Fibroblast of lung (primary cell): ENCODE results near the gene METTL1.

Experiments
- EZH2 ChIP-seq: IDR thresholded peaks from 2 replicates; pipeline ENCODE4 v1.5.1; 2012; ENCODE audit warnings: low read length, control low read depth, mild to moderate bottlenecking; ENCODE audit errors: missing control alignments
- TF ChIP-seq, protein P1 (sequence below), 2 donors: IDR thresholded peaks in 1 of 2; conservative IDR thresholded peaks in 1 of 2; 1 replicate in 1 of 2; 2 replicates in 1 of 2; pipeline ENCODE4 v1.5.1; 2011 to 2012; ENCODE audit warnings: low read length in 2 of 2, control low read depth in 1 of 2, inconsistent platforms in 1 of 2, low read depth in 1 of 2, mild to moderate bottlenecking in 1 of 2

DNA sequence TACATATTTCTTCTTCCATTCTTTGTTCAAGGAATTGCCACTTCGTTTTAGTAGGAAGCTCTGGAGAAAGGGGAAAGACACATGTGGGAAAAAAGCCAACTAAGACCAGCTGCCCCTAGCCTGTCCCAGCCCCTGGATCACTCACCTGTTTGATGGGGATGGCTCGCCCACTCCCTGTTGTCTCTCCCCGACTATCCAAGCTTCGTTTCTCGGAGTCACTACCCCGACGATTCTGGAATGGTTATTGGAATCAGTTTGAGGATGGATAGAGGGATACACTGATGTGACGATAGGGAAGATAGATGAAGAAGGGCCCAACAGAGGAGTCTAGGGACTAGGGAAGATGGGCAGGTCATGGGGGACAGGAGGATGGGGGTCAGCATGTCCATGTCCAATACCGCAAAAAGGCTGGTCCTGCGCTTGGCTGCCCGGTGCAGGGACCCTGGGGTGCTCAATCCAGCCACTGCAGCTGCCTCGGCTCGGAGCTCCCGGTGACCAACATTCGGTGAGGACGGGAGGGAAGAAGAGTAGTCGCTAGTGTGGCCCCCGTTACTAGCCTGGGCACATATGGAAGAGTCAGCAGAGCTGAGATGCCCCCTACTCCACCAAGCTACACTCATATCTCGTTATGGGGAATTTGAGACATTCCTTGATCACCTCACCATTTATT is 40.4 kb downstream of the METTL1 start:
- TF ChIP-seq, protein P1, sequence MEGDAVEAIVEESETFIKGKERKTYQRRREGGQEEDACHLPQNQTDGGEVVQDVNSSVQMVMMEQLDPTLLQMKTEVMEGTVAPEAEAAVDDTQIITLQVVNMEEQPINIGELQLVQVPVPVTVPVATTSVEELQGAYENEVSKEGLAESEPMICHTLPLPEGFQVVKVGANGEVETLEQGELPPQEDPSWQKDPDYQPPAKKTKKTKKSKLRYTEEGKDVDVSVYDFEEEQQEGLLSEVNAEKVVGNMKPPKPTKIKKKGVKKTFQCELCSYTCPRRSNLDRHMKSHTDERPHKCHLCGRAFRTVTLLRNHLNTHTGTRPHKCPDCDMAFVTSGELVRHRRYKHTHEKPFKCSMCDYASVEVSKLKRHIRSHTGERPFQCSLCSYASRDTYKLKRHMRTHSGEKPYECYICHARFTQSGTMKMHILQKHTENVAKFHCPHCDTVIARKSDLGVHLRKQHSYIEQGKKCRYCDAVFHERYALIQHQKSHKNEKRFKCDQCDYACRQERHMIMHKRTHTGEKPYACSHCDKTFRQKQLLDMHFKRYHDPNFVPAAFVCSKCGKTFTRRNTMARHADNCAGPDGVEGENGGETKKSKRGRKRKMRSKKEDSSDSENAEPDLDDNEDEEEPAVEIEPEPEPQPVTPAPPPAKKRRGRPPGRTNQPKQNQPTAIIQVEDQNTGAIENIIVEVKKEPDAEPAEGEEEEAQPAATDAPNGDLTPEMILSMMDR (conservative IDR thresholded peaks at IDR 0.05 in 1 of 2, IDR thresholded peaks at IDR 0.05 in 1 of 2; ENCODE audit: low read depth in 1 of 2, low read length in 2 of 2) = no peak
- no peak for TF ChIP-seq EZH2
